ENCODE data around the gene PNMA6F.

- TF ChIP-seq CTCF (conservative IDR thresholded peaks at IDR 0.05 in 1 of 2, IDR thresholded peaks at IDR 0.05 in 1 of 2; ENCODE audit: low read depth in 1 of 2, low read length in 2 of 2) (no peak), EZH2 (IDR thresholded peaks at IDR 0.05; ENCODE audit: low read length, missing control alignments) (no peak)
These were observed 8.7 kb downstream of the PNMA6F start for GRCh38 chrX:153312842-153313241.
